ENCODE results near the gene CNNM4. TPM values are rescaled to one million over a fixed set of nuclear protein-coding genes. Genes with fewer than 3 reads are reported as not detected.

CNNM4 gene
- total RNA-seq, 1 donor from 2014 or later = 14.1 TPM

DNA sequence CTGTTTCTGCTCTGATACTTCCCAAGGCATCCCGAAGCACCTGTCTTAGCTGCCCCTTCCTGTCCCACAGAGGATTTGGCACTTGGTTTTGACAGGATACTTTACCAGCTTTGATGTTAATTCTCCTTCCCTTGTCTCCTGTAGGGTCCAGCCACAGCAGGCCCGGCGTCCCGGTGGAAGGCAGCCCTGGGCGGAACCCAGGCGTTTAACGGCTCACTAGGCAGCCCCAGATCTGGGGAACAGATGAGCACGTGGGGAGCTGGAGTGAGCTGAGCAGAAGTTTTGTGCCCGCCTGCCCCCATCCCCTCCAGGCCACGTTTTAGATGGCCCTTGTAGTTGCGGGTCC lies 71.7 kb downstream of the CNNM4 start:
- DNase-seq (ENCODE audit: low spot score) = no peak

DNA sequence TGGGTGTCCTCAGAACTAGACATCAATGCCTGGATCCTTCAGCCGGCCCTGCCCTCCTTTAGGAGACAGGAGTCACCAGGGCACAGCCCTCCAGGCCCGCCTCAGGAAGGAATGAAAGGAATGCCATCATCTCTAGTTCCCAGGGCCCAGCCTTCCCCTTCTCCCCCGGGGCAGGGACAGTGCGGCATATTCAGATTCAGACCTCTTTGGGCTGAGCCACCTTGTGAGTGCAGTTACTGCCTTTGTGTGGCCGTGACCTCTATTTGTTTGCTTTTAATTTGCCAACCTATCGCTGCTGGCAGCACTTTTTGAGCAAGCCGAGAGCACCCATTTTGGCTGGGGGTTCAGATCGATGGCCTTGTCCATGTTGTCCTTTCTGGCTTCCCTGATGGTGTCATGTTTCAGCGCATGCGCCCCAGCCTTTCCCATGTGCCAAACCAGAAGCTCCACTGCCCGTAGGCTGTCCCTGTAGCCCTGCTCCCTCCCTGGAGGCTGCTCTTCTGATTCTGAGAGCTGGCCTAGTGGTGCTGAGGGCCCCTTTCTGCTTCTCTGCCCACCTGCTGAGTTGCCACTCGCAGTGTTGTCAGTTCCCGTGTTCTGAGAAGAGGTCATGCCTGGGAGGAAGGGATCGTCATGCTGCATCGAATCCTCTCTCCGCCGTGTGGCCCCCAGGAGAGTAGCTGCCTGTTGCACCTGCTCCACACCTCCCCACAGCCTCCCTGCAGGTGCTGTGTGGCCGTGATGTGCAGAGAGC lies 72.2 kb downstream of the CNNM4 start:
- peak; percentile 87 for DNase-seq (ENCODE audit: low spot score)

DNA sequence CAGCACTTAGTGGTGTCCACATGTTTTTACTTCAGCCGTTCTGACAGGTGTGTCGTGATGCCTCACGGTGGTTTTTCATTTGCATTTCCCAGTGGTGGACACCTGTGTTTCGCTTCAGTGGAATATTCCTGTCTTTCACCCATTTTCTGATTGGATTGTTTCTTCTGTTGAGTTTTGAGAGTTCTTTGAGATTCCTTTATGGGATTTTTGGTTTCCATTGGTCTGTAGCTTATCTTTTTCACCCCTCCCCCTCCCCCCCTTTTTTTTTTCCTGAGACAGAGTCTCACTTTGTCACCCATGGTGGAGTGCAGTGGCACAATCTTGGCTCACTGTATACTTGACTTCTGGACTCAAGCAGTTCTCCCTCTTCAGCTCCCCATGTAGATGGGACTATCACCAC lies 75.1 kb downstream of the CNNM4 start:
- DNase-seq (ENCODE audit: low spot score) = no peak

DNA sequence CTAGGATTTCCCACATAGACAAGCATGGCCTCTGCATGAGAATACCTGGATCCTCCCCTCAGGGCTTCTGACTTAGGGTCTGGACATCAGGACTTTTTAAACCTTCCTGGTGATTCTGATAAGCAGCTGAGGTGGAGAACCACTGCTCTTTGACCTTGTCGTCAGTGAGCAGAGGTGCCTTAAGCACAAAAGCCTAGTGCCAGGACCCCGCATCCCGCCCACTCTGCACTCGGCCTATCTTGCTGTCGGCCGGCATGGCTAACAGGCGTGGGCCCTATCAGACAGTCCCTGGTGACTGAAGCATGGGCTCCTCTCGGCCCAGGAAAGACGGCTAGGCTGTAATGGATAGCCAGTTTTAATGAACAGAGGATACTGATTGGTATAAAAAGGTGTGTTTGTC lies 76.9 kb downstream of the CNNM4 start:
- DNase-seq (ENCODE audit: low spot score) = no peak

DNA sequence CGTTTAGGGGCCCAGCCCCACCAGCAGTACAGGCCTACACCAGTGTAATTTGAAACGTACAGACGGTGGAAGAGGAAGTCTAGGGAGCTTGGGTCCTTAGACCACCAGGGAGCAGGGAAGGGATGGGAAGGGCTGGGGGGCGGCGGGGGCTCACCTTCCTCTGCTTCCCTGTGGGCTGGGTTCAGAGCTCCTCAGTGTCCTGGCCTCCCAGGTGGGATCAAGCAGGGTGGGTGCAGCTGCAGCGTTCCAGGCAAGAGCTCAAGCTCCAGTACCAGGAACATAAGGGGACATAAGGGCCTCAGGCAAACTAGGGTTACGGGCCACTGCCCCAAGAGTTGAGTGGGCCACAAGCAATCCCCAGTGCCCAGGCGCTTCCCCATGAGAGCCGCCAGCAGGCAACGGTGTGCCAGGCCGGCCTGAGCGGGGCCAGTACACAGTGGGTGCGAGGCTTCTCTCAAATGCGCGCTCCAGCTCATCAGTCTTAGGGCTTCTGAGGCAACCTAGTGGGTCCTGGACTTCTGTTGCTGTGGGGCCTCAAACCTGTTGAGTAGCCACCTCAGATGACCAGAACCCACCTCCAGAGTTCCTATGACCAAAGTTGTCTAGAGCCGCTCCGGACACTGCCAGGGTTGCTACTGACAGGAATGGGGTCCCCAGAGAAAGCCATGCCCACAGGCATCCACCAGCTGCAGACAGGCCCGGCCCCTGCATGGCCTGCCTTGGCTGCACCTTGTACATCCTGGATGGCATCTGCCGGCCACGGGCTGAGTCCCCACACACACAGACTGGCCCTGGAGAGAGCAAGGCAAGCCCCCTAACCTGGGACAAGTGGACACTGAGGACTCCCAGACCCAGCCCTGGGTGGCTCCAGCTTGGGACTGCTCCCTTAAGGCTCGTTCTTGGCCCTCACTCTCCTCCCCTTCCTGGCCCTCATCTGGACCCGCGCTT lies 77.9 kb downstream of the CNNM4 start:
- no peak for DNase-seq (ENCODE audit: low spot score)

DNA sequence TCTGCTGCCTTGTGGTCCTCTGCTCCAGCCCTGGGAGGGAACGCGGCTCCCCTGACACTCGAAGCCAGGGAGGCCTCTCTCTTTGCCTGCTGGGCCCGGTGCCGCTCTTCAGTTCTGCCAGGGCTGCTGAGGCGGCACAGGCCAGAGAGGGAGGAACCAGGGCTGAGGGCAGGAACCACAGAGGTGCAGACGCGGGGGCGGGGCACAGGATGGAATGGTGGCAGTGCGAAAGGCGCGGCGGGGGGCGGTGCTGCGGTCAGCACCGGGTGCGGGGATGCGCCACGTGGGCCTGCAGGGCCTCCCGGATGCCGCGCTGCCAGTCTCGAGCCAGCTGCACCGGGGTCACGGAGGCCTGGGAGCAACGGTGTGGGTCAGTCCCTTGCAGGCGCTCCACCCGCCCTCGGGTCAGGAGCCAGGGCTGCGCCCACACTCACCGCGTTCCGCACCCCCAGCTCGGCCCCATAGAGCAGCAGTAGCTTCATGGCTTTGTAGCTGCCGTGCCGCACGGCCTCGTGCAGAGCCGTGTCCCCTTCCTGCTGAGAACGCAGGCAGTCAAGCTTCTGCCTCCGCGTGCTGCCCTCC lies 78.7 kb downstream of the CNNM4 start:
- DNase-seq (ENCODE audit: low spot score) = peak; percentile 75

DNA sequence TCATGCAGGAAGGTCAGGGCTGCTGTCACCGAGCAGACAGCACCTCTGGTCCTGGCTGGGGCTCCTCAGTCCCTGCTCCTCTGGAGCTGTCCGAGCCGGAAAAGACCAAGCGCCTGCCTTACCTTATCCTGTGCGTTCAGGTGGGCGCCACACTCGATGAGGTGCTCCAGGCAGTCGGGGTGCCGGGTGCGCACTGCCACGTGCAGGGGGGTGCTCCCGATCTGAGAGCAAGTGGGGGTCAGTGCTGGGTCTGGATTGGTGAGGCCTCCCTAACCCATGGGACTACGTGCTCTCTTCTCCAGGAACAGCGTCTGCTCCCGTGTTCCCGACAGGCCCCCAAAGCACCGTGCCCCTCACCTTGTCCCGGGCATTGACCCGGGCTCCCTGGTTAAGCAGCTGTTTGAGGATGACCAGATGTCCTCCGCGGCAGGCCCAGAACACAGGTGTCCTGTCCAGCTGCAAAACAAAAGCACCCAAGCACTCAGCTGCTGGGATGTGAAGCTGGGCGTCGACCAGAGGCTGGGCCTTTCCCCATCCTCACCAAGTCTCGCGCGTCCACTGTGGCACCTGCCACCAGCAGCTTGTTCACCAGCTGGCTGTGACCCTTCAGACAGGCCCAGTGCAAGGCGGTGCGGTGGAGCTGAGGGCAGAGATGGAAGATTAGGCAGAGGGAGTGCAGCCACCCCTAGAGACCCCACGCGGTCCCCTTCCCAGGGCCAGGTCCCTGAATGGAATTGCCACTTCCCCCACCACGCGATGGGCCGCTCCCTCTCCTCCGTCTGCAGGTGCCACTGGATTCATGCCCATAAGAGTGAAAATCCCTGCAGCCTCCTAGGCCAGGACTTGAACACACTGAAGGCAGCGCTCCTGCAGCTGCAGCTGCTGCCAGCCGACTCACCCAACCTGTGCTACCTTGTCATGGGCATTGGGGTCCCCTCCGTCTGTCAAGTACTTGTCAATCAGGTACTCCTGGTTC lies 79.5 kb downstream of the CNNM4 start:
- DNase-seq (ENCODE audit: low spot score) = no peak

DNA sequence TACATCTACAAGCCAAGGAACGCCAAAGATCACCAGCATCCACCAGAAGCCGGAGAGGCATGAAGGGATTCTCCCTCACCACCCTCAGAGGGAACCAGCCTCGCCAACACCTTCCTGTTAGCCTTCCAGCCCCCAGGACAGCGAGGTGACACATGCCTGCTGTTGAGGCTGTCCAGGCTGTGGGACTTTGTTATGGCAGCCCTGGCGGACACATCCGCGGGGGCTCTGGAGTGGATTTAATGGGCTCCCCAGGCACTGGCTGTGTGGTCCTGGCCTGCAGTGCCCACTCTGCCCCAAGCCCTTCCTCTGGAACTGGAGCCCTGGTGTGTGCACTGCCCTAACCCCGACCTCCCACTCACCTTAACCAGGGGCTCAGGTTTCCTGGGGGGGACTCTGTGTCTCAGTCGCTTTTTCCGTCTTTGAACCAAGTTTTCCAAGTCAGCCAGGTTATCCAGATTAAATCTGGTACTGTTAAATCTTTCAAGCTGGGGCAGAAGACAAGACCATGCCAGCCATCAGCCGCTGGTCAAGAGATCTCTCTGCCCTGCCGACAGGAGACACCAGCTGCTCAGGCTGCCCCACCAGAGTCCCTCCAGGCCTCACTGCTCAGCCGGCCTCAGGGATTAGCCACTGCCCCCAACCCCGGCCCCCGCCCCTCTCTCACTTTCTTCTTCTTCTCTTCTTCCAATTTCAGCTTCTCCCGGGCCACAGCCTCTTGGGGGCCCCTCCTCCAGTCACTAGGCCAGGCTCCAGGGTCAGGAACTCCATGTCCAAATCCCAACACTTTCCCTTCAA lies 81.2 kb downstream of the CNNM4 start:
- DNase-seq (ENCODE audit: low spot score) = no peak

DNA sequence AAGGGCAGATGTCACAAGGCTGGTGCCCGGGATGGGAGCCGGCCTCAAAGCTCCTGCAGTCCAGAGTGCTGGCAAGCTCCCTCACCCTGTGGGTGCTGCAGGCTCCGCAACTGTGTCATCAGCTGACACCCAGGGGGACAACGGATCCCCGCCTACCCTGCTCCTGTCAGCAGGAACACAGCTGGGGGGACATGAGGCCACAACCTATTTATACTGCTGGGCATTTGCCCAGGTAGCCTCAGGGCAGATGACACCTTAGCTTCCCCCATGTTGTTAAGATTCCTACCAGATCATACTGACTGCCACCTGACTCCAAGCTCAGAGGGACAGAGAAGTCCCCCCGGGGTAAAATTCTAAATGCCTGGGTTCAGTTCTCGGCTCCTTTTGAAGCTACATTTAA lies 81.9 kb downstream of the CNNM4 start:
- no peak for DNase-seq (ENCODE audit: low spot score)

DNA sequence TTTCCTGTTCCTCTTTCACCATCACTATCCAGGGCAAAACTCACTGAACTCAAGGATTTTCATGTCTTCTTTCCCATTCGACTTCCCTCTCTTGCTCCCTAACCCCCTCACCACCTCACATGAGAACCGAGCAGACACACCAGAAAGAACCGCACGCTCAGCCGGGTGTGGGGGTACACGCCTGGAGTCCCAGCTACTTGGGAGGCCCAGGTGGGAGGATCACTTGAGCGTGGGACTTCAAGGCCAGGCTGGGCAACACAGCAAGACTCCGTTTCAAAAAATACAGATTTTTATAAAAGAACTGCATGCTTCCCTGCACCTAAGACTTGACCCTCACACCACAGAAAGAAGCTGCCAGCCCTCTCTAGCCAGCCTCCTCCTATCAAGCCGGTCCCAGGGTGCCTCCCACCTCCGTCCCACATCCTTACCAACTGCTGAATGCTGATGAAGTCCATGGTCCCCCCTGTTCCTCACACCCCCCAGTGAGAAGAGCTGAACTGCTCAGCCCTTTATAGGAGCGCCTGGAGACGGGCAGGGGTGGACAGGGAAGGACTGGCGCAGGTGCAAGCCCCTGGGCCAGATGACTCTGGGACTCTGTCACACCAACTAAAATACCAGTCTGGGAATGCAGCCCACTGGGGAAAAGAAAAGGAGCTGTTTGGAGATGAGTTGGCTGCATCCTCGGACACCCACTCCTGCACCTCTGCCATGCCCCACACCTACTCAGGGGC lies 83.0 kb downstream of the CNNM4 start, which contains the start of gene ANKRD23:
TSS of gene ANKRD23 (minus strand) at position 484 of the 731 bp plus-strand sequence. CDS start at position 455, 29 bp downstream.
- DNase-seq (ENCODE audit: low spot score) = no peak

DNA sequence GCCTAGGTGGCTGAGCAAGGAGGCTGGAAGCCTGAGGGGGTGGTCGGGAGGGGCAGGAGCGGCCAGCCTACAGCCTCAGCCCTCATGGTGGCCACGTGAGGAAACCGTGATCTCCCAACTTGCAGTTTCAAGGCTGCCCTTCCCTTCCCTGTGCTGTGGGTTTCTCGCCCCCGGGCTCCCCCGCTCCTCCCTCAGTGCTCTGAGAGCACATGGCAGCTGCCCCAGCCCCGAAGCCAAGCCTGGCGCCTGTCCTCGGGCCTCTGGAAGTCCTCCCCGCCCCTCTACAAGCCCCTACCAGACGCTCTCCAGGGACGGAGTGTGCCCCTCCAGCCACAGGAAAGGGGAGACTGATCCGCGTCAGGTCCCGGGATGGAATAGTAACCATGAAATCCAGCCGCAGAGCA lies 83.7 kb downstream of the CNNM4 start:
- no peak for DNase-seq (ENCODE audit: low spot score)

DNA sequence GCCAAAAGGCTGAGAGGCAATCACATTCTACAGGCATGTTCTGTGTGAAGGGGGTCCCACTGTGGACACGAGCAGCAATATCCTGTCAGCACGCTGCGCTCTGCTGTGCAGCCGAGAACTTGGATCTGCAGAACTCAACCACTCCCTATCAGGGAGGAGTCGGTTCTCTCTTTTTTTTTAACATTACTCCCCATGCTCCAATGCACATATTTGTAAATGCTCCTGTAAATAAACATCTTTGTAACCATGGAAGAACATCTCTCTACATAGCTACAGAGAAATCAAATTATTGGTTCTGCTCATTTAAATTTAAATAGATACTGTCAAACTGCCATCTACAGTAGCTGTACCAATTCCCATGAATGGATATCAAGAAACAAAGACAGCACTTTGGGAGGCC lies 86.1 kb downstream of the CNNM4 start:
- DNase-seq (ENCODE audit: low spot score) = no peak

DNA sequence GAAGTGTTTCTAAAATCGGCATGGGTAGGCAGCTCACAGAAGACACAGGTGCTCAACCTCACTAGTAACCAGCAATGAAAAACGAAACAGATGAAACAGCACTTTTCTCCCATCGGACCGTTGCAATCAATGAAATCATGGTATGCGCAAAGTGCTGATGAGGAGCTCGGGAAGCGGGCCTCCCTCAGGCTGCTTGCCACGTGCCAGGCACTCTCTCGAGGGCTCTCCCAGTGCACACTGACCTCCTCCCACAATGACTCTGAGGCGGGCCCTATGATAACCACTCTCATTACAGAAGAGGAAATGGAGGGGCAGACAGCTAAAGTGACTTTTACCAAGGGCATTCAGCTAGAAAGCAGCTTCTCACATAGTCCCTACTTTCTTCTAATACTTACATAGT lies 86.9 kb downstream of the CNNM4 start:
- DNase-seq (ENCODE audit: low spot score) = no peak

DNA sequence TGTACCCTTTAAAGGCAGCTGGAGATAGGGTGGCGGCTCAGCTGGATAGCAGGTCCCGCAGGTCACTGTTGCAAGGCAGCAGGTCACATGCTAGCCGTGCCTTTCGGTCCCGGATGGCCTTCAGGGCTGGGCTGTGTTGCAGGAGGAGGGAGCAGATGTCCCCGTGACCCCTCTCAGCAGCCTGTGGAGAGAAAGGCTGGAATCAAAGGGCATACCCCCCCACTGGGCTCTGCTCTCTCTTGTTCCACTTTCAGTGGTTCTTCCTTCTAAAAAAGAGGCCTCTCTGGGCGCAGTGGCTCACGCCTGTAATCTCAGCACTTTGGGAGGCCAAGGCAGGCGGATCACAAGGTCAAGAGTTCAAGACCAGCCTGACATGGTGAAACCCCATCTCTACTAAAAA lies 87.6 kb downstream of the CNNM4 start:
- DNase-seq (ENCODE audit: low spot score) = no peak

DNA sequence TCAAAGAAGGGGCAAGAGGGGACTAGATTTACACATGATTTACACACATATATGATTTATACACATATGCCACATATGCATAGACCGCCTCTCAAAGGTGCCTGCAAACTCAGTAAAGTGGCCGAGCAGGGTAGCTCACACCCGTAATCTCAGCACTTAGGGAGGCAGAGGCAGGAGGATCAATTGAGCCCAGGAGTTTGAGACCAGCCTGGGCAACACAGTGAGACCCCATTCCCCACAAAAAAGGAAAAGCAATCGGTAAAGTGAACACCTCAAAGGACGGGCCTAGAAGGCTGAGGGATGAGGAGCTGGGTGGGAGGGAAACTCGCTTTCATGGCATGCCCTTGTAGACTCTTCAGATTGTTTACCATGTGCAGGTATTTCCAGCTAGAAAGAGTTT lies 92.0 kb downstream of the CNNM4 start:
- no peak for DNase-seq (ENCODE audit: low spot score)

DNA sequence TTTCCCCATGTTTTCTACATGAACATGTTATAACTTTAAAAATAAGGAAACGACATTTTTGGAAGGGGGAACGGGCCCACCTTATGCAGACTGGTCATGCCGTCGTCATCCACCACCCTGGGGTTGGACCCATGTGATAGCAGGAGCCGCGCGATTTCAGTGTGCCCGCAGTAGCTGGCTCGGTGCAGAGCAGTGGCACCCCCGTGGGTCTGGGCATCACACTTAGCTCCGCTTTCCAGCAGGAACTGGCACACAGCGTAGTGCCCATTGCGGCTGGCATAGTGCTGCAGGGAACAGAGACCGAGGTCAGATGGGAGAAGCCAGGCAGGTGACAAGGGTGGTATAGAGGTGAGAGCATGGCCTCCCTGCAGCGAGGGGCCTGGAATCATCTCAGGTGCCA lies 92.6 kb downstream of the CNNM4 start:
- DNase-seq (ENCODE audit: low spot score) = no peak

DNA sequence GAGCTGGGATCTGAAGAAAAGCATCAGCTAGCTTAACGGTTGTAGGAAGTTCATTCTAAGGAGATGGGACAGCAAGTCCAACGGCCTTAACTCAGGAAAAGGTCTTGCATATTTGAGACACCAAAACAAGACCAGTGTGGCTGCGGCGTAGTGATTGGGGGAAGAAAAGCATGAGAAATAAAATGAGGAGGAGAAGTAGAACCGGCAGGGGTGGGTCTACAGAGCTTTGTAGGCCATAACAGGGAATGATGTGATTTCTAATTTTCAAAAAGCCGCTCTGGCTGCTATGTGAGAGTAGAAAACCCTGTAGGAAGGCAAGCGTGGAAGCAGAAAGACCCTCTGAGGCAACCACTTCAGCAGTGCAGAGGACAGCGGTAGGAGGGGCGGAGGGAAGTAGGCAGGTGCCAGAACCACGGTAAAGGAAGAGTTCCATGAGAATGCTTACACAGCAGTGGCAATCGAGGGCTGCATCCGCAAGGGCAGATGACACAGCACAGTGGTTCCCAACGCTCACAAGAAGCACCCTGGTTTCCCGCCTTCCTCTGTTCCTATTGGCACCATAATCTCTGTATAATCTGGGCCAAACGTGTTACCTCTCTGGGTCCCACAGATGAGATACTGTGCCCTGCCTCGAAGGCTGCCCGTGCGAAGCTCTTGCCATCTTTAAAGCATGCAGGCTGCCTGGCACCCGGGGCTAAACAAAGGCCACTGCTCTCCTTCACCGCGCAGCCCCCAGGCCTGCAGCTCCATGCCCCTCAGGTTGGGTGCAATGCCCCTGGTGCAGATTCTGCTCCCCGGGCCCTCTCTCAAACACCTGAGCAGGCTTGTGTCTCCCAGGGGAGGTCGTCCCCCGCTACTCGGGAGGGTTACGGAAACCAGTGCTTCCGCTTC lies 96.3 kb downstream of the CNNM4 start:
- DNase-seq (ENCODE audit: low spot score) = no peak

DNA sequence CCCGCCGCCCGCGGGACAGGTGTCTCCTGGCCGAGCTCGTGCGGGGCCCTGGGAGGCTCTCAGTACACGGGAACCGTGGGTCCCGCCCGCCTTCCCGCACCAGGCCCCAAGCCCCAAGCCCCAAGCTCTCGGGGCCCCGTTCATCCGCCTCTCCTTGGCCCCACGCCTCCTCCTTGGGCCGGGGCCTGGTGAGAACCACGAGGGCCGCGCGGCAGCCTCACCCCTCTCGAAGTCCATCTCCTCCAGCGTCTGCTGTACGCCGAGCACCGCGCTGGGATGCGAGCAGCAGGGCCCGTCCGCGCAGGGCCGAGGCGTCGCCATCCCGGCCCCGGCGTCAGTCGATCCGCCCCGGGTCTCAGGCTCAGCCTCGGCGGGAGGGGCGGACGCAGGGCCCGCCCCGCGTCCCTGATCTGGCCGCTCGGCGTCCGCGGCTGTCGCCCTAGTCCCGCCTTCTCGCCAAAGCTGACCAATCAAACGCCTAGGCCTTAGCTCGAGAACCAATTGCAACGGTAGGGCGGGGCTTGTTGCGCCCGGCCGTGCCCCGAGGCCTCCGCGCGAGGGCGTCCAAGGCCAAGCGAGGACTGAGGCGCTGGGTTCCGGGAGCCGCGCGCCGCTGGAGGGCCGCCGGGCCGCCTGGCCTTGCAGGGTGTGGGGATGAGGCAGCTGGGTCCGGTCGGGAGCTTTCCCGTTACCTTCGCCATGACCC lies 97.1 kb downstream of the CNNM4 start, which contains the start of gene ANKRD39:
TSS of gene ANKRD39 (minus strand) at position 350 of the 706 bp plus-strand sequence. CDS start at position 321, 29 bp downstream.
- DNase-seq (ENCODE audit: low spot score) = peak; percentile 99
